GM18508 (cell line): Measurements from ENCODE around the gene SOX18.

ENCODE experiments used
- ATAC-seq: cut with Tn5 transposase; IDR thresholded peaks from one replicate; pipeline ENCODE4 v1.9.1; 2021; ENCODE audit warnings: moderate number of reproducible peaks; ENCODE audit not compliant: insufficient read depth, unreplicated experiment

The SOX18 gene

DNA sequence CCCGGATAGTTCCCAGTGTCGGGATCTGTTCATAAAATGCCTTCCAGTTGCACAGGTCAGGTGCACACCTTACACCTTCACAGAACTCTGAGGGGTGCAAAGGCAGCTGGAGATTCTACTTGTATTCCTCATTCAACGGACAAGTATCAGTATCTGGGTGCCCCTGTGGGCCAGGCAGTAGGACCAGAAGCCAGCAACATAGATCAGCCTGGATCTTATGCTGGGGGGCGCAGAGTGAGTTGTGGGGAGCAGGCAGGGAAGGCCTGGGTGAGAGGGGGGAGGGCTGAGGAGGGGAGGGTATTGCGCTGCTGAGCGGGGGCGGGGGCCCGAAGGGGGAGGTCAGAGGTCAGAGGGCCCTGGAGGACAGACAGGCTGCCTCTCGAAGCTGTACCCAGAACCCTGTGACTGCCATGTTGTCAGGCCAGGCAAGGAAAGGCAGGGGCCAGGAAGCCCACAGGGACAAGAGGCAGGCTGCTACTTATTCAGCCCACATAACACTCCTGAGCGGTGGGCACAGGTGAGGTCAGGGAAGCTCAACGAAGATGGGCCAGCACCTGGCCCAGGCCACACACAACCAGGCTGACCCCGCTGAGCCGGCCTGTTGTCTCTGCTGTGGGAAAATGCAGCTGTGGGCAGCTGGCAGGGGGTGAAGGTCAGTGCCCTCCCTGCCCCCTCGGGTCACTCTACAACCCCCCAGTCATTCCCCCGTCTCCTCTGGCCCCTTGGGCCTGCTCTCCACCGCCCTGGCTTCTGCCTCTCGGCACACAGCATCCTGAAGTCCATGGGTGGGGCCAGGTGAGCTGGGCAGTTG, 31.6 kb upstream of the SOX18 start:
- no peak for ATAC-seq

DNA sequence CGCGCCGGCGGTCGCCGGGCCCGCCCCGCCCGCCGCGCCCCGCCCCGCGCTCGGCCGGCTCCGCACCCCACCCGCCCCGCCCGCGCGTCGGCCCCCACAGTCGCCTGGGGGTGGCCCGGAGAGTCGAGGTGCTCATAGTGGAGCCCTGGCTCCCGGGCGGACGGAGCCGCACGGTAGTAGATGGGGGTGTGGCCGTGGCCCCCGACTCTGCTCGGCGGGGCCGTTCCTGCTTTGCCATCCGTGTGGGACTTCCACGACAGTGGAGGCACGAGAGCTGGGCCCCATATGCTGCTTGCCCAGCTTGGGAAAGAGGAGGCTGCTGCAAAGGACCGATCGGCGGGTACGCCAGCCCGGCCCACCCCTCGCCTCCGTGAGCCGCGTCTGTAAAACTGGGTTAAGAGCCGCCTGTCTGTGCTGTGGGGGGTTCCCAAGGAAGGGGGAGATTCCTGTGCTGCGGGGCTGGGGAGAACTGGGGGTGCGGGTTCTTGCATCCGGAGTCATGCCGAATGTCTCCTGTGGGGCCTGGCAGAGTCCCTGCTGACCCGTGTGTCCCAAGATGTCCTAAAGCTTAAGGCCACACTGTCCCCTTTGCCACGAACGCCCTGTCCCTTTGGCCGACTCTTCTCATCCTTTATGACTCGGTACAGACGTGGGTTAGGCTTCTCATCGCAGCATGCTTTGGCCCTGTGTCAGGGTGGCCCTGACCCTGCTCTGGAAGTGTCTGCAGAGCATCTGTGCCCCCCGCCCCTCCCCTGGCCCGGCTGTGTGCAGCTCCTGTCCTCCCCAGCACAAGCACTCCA, 30.8 kb upstream of the SOX18 start, which contains the start of gene OPRL1:
Gene OPRL1, plus strand, starts transcription at position 70 of the 800 bp plus-strand sequence. CDS start 12,639 bp downstream, outside the sequence.
- ATAC-seq: no peak

DNA sequence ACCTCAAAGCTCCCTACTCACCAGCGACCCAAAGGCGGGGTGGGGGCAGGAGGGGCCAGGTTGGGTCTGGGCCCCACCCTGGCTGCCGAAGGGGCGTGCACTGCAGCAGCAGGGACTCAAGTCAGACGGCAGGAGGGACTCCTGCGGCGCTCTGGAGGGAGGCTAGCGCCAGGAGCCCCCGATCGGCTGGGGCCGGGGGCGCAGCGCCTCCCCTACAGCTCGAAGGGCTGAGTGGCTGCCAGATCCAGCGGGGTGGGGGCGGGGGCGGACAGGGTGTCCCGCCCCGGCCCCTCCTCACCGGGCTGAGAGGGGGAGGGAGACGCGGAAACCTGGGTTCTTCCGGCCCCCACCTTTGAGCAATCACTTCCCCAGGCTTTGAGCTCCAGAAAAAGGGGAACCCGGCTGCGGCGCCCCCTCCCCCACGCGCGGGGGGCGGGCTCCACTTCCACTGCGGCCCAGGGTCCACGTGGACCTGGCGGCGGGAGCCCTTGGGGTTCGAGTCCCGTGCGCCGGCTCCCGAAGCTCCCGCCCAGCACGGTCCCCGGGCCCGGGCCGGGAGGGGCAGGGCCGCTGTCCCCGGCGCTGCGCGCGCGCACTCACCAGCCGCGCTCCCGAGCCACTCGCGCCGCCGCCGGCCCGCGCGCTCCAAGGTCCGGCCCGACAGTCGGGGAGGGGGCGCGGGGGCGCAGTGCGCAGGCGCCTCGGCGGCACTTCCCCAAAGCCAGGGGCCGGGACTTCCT, 30.0 kb upstream of the SOX18 start, which contains the start of gene RGS19:
Gene RGS19, minus strand, starts transcription at position 246 of the 740 bp plus-strand sequence. CDS start 2,632 bp downstream, outside the sequence.
- ATAC-seq: no peak

DNA sequence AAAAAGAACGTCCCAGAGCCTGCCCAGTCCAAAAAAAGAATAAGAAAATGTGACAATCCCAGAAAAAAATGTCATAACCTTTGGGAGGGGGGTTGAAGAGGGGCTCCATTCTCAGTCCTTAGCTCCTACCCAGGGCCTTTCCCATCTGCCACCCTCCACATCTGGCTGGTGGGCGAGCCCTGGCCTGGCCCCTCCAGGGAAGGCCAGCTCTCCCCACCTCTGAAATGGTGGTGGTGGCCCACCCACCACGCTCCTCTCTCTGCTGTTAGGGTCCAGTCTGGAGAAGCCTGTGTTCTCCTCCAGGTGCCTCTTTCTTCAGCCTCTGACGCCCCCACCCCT, 29.5 kb upstream of the SOX18 start:
- ATAC-seq: no peak

DNA sequence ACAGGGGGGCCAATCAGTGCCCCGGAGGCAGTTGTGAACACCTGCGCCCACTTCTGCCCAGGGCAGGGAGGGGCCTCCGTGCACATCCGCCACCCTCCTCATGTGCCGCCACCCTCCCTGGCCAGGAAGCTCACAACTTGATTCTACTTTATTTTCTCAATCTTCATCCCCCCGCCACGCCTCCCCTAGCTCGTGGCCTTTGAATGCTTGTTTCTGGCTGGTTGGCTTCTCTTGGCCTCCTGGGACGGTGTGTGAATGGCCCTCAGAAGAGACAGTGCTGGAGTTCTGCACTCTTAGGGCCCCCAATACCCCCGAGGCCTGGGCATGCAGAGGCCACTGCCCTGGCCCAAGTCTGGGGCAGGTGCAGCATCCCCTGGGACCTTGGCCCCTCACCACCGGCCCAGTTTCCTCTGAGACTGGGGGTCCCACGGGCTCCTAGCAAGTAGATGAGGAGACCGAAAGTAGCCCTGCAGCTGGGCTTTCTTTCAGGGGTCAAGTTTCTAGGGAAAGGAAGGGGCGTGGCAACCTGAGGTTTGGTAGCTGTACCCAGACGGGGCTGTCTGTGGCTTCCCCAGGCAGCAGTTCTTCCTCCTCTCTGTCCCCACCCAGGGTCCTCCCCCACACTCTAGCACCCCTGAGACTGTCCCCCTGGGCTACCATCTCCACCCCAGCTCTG, 28.6 kb upstream of the SOX18 start:
- no peak for ATAC-seq

DNA sequence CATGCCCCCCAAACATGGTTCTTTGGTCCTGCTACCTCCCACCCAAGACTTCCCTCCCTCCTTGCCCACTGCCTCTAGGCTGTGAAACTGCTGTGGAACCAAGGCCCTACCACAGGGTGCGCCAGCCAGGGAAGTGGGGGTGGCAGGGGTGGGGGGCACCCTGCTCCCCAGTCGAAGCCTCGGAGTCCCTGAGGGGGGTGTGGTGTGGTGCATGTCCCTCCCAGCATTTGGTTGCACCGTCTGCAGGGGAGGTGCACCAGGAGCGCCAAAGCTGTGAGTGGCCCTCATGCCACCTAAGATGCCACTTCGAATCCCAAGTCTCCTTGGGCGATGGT, 28.1 kb upstream of the SOX18 start:
- ATAC-seq: no peak

DNA sequence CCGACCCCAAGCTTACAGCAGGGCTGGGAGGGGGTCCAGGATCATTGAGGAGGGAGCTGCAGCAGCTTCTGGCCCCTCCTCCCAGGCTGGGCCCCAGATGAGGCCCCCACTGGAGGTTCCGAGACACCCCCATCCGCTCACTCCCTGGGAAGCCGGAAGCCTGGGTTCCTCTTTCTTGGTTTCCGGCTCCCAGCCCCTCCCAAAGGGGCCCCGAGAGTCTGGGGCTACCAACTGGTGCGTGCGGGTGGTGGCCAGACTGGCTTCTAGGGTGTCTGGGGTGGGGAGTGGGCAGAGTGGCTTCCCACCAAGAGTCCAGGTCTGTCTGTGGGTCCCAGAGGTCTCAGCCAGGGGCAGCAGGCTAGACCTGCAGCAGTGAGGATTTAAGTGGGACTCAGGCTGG, 27.7 kb upstream of the SOX18 start:
- ATAC-seq: no peak

DNA sequence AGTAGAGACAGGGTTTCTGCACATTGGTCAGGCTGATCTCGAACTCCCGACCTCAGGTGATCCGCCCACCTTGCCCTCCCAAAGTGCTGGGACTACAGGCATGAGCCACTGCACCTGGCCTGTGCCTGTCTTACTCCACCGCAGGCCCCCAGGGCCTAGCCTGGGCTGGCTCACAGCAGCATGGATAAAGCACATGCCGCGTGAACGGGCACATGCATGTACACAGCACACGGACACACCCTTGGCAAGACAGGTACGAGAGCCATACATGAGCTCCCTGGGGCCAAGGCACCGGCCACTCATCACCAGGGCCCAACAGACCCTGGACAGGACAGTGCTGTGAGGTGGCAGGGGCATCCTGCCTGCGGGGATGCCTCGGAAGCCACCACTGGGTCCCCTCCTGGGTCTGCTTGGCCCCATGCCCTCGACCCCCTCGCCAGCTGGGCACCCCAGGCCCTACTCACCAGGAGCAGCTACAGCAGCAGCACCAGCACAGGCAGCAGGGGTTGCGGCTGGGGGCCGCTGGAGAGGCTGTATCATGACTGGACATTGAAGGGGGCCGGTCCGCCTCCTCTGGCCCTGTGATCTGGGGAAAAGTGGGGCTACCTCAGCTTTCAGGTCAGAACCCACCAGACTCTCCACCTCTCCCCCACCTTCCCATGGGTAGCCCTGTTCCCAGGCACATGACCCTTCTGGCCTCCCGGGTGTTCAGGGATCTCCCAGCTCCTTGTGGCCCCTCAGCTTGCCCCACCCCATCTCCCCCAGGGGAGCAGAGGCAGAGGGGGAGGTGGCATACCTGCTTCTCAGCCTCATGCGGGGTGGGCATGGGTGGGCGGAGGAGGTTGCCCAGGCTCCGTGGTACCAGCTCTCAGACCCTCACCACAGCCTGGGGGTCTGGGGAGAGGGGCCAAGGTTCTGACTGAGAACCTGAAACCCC, 26.9 kb upstream of the SOX18 start:
- no peak for ATAC-seq

DNA sequence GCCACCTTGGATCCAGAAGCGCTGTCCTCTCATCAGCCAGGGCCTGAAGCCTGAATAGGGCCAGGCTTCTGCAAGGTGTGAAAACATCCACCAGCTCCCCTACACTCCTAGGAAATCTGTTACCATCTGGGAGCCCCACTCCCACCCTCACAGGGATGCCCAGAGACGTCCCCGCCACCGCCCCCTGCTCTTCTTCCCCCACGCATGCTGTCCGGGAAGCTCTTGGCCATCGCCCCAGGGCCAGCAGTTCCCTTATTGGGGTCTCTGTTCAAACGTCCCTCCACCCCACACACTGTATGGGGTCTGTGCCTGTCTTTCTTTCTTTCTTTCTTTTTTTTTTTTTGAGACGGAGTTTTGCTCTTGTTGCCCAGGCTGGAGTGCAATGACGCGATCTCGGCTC, 26.1 kb upstream of the SOX18 start:
- ATAC-seq: no peak

DNA sequence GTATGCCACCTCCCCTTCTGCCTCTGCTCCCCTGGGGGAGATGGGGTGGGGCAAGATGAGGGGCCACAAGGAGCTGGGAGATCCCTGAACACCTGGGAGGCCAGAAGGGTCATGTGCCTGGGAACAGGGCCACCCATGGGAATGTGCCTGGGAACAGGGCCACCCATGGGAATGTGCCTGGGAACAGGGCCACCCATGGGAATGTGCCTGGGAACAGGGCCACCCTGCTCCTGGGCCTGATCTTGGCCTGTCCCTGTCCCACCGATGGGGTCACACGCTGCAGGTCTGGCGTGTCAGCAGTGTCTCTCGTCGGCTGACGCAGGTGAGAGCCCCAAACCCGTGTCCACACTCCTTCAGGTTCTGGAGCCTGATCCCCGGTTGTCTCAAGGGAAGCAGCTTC, 25.5 kb upstream of the SOX18 start:
- no peak for ATAC-seq

DNA sequence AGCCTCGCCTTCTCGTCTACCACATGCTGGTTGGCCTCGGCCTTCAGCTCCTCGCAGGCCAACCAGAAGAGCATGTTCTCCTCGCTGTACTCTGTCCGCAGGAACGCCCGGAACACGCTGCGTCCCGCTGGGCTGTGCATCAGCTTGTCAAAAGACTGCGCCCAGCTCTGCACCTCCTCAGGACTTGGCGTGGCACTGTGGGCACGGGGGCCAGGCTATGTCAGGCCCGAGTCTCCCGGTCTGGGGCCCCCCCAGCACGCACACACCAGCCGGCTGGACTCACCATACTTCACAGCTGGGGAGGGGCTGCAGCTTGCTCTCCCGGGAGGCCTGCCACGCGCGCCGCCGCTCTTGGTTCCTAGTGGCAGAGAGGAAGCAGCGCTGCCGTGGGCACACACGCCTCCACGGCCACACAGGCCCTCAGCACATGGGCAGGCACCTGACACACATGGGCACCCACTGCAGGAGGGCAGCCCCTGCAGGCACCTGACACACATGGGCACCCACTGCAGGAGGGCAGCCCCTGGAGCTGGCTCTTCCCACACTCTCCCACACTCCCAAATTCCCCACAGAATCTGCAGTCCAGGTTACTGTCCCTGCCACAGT, 24.8 kb upstream of the SOX18 start:
- ATAC-seq: no peak

DNA sequence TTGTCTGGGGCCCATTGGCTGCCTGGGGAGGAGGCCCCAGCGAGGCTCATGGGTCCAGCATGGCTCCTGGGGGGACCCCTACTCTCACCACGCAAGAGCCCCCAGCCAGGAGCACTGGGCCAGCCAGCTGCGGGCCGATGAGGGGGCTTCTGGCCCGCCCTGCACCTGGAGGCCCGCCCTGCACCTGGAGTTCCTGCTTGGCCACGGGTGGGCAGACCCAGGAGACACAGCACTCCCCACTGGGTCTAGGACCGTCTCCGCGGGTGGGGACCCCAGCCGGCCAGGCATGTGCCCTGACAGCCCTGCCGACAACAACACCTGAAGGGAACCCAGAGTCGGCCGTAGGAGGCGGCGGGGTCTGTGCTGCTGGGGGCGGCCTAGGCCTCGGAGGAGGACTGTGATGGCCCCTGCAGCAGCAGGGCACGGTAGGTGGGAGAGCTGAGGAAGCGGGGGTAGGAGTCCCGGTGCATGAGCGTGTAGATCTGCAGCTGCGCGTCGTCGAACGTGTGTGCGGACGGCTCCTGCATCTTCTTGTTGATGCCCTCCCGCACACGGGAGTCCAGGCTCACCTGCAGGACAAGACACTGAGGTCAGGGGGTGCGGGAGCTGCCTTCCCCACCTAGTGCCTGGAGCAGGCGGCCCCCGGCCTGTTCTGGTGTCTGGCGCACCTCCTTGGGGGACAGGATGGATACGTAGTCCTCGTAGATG, 24.2 kb upstream of the SOX18 start:
- ATAC-seq: no peak

DNA sequence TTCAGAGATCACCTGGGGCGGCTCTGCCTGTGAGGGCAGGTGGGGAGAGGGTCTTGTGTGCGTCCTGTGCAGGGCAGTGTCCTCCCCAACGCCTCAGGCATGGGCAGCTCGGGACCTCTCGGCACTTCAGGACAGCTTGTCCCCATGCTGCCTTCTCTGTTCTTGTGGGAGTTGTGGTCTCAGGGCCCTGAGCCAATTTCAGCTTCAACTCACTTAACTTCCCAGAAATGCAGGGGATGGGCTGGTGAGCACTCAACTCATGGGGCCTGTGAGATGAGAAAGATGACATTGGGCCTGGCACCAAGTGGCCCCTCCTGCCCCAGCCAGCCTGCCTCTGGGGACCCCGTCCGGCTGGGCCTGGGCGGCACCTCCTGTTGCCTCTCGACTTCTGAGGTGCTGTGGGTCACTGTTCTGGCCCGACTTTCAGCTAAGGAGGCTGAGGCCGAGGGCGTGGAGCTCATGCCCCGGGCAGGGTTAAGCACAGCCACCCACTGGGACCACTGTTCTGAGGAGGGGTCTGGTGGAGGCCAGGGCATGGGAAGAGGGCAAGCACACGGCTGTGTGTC, 23.1 kb upstream of the SOX18 start:
- ATAC-seq: no peak

DNA sequence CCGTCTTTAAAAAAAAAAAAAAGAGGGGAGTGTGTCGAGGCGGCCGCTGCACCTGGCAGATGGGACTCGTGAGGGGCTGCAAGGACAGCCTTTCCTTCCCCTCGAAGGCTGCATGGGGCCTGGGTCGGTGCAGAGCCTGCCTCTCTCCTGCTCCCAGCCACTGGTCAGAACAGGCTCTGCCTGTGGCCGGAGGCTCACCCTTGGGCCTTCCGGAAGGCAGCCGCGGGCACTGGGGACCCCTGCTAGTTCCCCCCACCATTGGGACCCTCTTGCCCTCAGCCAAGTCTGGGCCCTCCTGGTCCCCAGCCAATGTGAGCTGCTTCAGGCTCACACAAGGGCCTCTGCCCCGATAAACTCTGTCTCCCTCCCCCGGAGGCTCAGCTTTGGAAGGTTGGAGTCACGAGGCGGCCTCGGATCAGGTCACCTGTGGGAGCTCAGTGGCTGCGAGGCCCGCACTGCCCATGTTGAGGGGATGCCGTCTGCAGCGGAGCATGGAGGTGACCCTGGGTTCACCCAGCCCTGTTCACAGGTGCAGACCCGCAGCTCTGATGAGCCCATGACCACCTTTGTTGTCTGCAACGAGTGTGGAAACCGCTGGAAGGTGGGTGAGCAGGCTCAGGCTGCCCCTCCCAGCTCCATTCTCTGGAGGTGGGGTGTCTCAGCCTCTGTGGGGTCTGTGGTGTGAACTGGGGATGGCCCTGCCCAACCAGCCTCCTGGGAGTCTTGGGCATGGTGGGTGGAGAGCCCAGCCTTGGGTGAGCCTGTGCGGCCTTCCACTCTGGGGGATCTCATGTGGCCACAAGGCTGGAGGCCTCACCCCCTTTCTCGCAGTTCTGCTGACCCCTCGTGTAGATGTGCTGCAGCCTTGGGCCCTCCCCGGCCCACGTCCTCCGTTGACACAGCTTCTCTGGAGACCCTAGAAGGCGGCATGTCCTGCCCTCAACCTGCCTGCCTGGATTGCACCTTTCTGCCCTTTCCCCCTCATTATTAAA, 22.2 kb upstream of the SOX18 start:
- no peak for ATAC-seq

DNA sequence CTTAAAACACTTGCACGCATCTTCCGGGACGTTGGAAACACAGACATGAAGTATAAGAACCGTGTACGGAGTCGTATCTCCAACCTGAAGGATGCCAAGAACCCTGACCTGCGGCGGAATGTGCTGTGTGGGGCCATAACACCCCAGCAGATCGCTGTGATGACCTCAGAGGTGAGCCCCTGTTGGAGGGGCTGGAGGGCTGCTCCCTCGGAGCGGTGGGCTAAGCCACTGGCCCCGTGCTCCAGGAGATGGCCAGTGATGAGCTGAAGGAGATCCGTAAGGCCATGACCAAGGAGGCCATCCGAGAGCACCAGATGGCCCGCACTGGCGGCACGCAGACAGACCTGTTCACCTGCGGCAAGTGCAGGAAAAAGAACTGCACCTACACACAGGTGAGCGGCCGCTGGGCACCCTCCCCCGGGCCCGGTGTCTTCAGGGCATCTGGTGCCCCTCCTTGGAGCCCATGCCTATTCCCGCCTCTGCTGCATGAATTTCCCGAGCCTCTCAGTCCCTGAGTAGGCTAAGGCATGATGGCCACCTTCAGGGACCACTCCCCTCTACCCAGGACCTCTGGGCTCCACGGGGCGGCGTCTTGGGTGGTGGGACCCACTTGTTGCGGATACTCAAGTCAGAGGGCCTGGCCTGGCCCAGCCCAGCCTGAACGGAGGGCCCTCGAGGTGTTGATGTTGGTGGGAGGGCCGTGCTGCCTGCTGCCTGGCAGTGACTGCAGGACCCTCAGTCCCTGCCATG, 21.0 kb upstream of the SOX18 start:
- no peak for ATAC-seq

DNA sequence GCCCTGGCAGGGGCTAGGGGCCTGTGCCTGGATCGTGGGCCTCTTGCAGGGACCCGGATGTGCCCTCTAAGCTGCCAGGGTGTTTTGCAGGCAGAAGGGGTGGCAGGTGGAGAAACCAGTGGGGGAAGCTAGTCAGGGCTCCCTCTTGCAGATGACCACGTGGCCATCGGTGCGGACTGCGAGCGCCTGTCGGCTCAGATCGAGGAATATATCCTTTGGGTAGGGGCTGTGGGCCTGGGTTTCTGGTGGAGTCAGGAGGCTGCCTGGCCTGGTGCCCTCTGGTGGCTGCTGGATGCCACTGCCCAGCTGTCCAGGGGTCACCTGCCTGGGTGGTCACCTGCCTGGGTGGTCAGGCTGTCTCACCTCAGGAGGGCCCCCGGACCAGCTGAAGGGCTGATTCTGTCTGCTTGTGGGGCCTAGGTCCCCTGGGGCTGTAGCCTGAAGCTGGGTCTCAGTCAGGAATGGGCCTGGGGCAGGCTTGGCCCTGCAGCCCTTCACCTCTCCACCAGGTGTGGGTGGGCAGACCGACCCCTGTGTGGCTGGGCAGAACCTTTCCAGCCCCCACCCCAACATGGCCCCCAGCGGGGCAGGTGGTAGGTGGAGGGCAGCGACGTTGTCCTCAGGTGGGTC, 20.3 kb upstream of the SOX18 start:
- no peak for ATAC-seq
